Naive thymus-derived CD8-positive, alpha-beta T cell (primary cell): Measurements from ENCODE around the gene WIPF1. TPM values are rescaled to one million over a fixed set of nuclear protein-coding genes. Genes with fewer than 3 reads are reported as not detected.

ENCODE experiments used
- ATAC-seq, 2 donors: fragments of 150-1000 bp; cut with Tn5 transposase in 1 of 2; sonication (Bioruptor Pico), chemical (Tn5 transposase) in 1 of 2; 1 replicate in 1 of 2; 2 replicates in 1 of 2; pipeline ENCODE4 v1.10.0; 2021; ENCODE audit warnings: mild to moderate bottlenecking in 2 of 2, moderate library complexity in 2 of 2
- POLR2A ChIA-PET: fragments of 350-600 bp; sonication (Branson Sonifier 250); formaldehyde crosslinking; loops from one replicate; lab custom pipeline; 2021; ENCODE audit warnings: antibody characterized with exemption; lab: Charles Lee
- DNase-seq, 10 donors: peaks; one replicate each; pipeline versions ENCODE4 v3.0.0 to v3.0.0-alpha.2; 2020 to 2022
- H3K27ac Mint-ChIP-seq, 10 donors: one replicate each; pipeline ENCODE4 v1.8.0; 2020 to 2022; ENCODE audit warnings: mild to moderate bottlenecking in 10 of 10, mixed read lengths in 10 of 10, moderate library complexity in 4 of 10, inconsistent platforms in 1 of 10
- H3K27me3 Mint-ChIP-seq, 5 donors: one replicate each; pipeline ENCODE4 v1.8.0; 2021 to 2022; ENCODE audit warnings: mixed read lengths in 5 of 5
- H3K36me3 Mint-ChIP-seq, 3 donors: one replicate each; pipeline ENCODE4 v1.8.0; 2020 to 2022; ENCODE audit warnings: mixed read lengths in 3 of 3, mild to moderate bottlenecking in 2 of 3, inconsistent platforms in 1 of 3
- H3K4me1 Mint-ChIP-seq, 4 donors: one replicate each; pipeline ENCODE4 v1.8.0; 2021 to 2022; ENCODE audit warnings: mixed read lengths in 4 of 4
- H3K4me3 Mint-ChIP-seq, 10 donors: one replicate each; pipeline ENCODE4 v1.8.0; 2020 to 2022; ENCODE audit warnings: mild to moderate bottlenecking in 10 of 10, mixed read lengths in 10 of 10, moderate library complexity in 6 of 10, inconsistent platforms in 1 of 10
- H3K9me3 Mint-ChIP-seq, 9 donors: one replicate each; pipeline ENCODE4 v1.8.0; 2020 to 2022; ENCODE audit warnings: mixed read lengths in 9 of 9, mild to moderate bottlenecking in 3 of 9, inconsistent platforms in 1 of 9, moderate library complexity in 1 of 9
- polyA plus RNA-seq, 3 donors: library from polyadenylated mRNA; unstranded; fragments of 300-500 nt; fragmentation: Illumina TruSeq; gene quantifications; one replicate each; pipeline ENCODE4 v1.2.3, GENCODE V29; 2021
- total RNA-seq, 8 experiments: library from RNA in 2 of 8; stranded (reverse) in 2 of 8; gene quantifications; one replicate each; pipeline ENCODE4 v1.2.3 and lab custom pipeline; 2021 to 2026

WIPF1 gene
- total and polyA plus RNA-seq, 5 experiments from 2014 or later, result 97.5 to 419 (median 116) TPM

- Mint-ChIP-seq H3K4me3 (peak overlapping the region; percentile 23 to 72 (median 64)), H3K27ac (peak overlapping the region in 9 of 10 donors; percentile 70 to 90 (median 82)), H3K27me3 (no peaks in the 10 kb centered on the region), H3K4me1 (peaks cover 37 to 87% (median 72%) of the 10 kb centered on the region in 4 donors), H3K36me3 (peaks cover 4 to 54% (median 7%) of the 10 kb centered on the region in 3 donors), H3K9me3 (no peaks in the 10 kb centered on the region)
- POLR2A ChIA-PET, result interaction anchor here (0.5 to 2.0 kb wide), 4 partner anchors 10 to 148 kb away, joined by 3 to 5 read pairs (median 4); no protein-coding TSS in a partner anchor
- no peak for DNase-seq
- peak in 1 of 2 donors; percentile 16 for ATAC-seq
Observed at GRCh38 chr2:174618179-174618578, 20.6 kb upstream of the WIPF1 start.

- H3K27me3 Mint-ChIP-seq, result no peaks in the 10 kb centered on the region
- H3K36me3 Mint-ChIP-seq, result peaks cover 4 to 56% (median 7%) of the 10 kb centered on the region in 3 donors
- ATAC-seq (no peak), DNase-seq (no peak)
- H3K9me3 Mint-ChIP-seq, result no peaks in the 10 kb centered on the region
- H3K4me3 Mint-ChIP-seq, result peak overlapping the region; percentile 23 to 72 (median 64)
- H3K4me1 Mint-ChIP-seq, result peaks cover 37 to 89% (median 75%) of the 10 kb centered on the region in 4 donors
- peak overlapping the region; percentile 70 to 90 (median 82) for H3K27ac Mint-ChIP-seq
- POLR2A ChIA-PET, result interaction anchor here (2.0 kb wide), 1 partner anchor 11 kb away, joined by 5 read pairs; no protein-coding TSS in a partner anchor
Observed at GRCh38 chr2:174617718-174618117, 20.1 kb upstream of the WIPF1 start.

GRCh38 chr2:174617120-174617519 is 19.5 kb upstream of the WIPF1 start:
- DNase-seq (no peak), ATAC-seq (no peak)
- Mint-ChIP-seq H3K27ac (peak overlapping the region; percentile 18 to 90 (median 81)), H3K4me3 (peak overlapping the region in 9 of 10 donors; percentile 18 to 72 (median 65)), H3K36me3 (peaks cover 4 to 55% (median 7%) of the 10 kb centered on the region in 3 donors), H3K4me1 (peaks cover 35 to 88% (median 79%) of the 10 kb centered on the region in 4 donors), H3K27me3 (no peaks in the 10 kb centered on the region), H3K9me3 (no peaks in the 10 kb centered on the region)
- POLR2A ChIA-PET, result interaction anchor here (0.6 to 2.6 kb wide), 3 partner anchors 23 to 157 kb away, joined by 5 to 18 read pairs (median 7); no protein-coding TSS in a partner anchor

GRCh38 chr2:174615871-174616436 is 18.4 kb upstream of the WIPF1 start:
- Mint-ChIP-seq H3K4me3 (peak overlapping the region in 9 of 10 donors; percentile 24 to 62 (median 38)), H3K4me1 (peaks cover 37 to 93% (median 86%) of the 10 kb centered on the region in 4 donors), H3K27me3 (no peaks in the 10 kb centered on the region), H3K9me3 (no peaks in the 10 kb centered on the region), H3K27ac (peak overlapping the region; percentile 35 to 87 (median 74)), H3K36me3 (peaks cover 4 to 60% (median 4%) of the 10 kb centered on the region in 3 donors)
- ATAC-seq (peak; percentile 77 to 84), DNase-seq (no peak)
- POLR2A ChIA-PET, result interaction anchor here (0.7 to 2.6 kb wide), 8 partner anchors 10 to 72 kb away, joined by 3 to 18 read pairs (median 4); no protein-coding TSS in a partner anchor

GRCh38 chr2:174614261-174614660 is 16.7 kb upstream of the WIPF1 start:
- no peak for ATAC-seq
- Mint-ChIP-seq H3K27me3 (no peaks in the 10 kb centered on the region), H3K36me3 (peaks cover 0 to 62% (median 2%) of the 10 kb centered on the region in 3 donors), H3K4me3 (no peak overlapping the region), H3K27ac (peak overlapping the region in 9 of 10 donors; percentile 36 to 93 (median 75)), H3K9me3 (no peaks in the 10 kb centered on the region), H3K4me1 (peaks cover 37 to 95% (median 91%) of the 10 kb centered on the region in 4 donors)
- POLR2A ChIA-PET, result no interaction called here
- DNase-seq, result no peak

GRCh38 chr2:174613531-174613930 is 15.9 kb upstream of the WIPF1 start:
- POLR2A ChIA-PET, result no interaction called here
- no peaks in the 10 kb centered on the region for H3K27me3 Mint-ChIP-seq
- DNase-seq (no peak), ATAC-seq (no peak)
- H3K27ac Mint-ChIP-seq, result peak overlapping the region; percentile 12 to 93 (median 79)
- H3K4me3 Mint-ChIP-seq, result peak overlapping the region in 1 of 10 donors; percentile 29
- H3K4me1 Mint-ChIP-seq, result peaks cover 33 to 96% (median 93%) of the 10 kb centered on the region in 4 donors
- H3K36me3 Mint-ChIP-seq, result peaks cover 0 to 64% (median 2%) of the 10 kb centered on the region in 3 donors
- H3K9me3 Mint-ChIP-seq, result no peaks in the 10 kb centered on the region

GRCh38 chr2:174612970-174613369 is 15.4 kb upstream of the WIPF1 start:
- Mint-ChIP-seq H3K27me3 (no peaks in the 10 kb centered on the region), H3K4me1 (peaks cover 32 to 96% (median 93%) of the 10 kb centered on the region in 4 donors), H3K36me3 (peaks cover 0 to 62% (median 2%) of the 10 kb centered on the region in 3 donors), H3K9me3 (no peaks in the 10 kb centered on the region), H3K4me3 (no peak overlapping the region), H3K27ac (peak overlapping the region in 7 of 10 donors; percentile 27 to 93 (median 78))
- no peak for ATAC-seq
- POLR2A ChIA-PET, result interaction anchor here (1.4 kb wide), 1 partner anchor 16 kb away, joined by 4 read pairs; the partner anchor contains the start of gene WIPF1
- no peak for DNase-seq

- Mint-ChIP-seq H3K4me1 (peaks cover 33 to 95% (median 90%) of the 10 kb centered on the region in 4 donors), H3K4me3 (peak overlapping the region in 1 of 10 donors; percentile 24), H3K9me3 (no peaks in the 10 kb centered on the region), H3K27me3 (no peaks in the 10 kb centered on the region), H3K27ac (peak overlapping the region in 9 of 10 donors; percentile 70 to 93 (median 91)), H3K36me3 (peaks cover 0 to 58% (median 0%) of the 10 kb centered on the region in 3 donors)
- DNase-seq (no peak), ATAC-seq (no peak)
- POLR2A ChIA-PET, result interaction anchor here (1.4 kb wide), 1 partner anchor 14 kb away, joined by 4 read pairs; the partner anchor contains the start of gene WIPF1
Observed at GRCh38 chr2:174611854-174612253, 14.2 kb upstream of the WIPF1 start.

GRCh38 chr2:174611006-174611405 is 13.4 kb upstream of the WIPF1 start:
- ATAC-seq (no peak), DNase-seq (no peak)
- Mint-ChIP-seq H3K27ac (peak overlapping the region; percentile 70 to 93 (median 91)), H3K4me3 (peak overlapping the region in 8 of 10 donors; percentile 25 to 65 (median 36)), H3K9me3 (no peaks in the 10 kb centered on the region), H3K36me3 (peaks cover 0 to 58% (median 0%) of the 10 kb centered on the region in 3 donors), H3K27me3 (no peaks in the 10 kb centered on the region), H3K4me1 (peaks cover 35 to 96% (median 91%) of the 10 kb centered on the region in 4 donors)
- POLR2A ChIA-PET, result interaction anchor here (1.1 to 2.0 kb wide), 3 partner anchors 12 to 66 kb away, joined by 5 to 8 read pairs (median 8); partner anchors contain the start of gene WIPF1

- no peak for DNase-seq
- peaks cover 0 to 55% (median 0%) of the 10 kb centered on the region in 3 donors for H3K36me3 Mint-ChIP-seq
- POLR2A ChIA-PET, result interaction anchor here (0.5 to 2.0 kb wide), 4 partner anchors 12 to 304 kb away, joined by 3 to 8 read pairs (median 6); partner anchors contain the start of gene WIPF1
- peak overlapping the region; percentile 70 to 93 (median 91) for H3K27ac Mint-ChIP-seq
- no peaks in the 10 kb centered on the region for H3K9me3 Mint-ChIP-seq
- ATAC-seq, result no peak
- H3K4me3 Mint-ChIP-seq, result peak overlapping the region in 7 of 10 donors; percentile 0 to 65 (median 32)
- no peaks in the 10 kb centered on the region for H3K27me3 Mint-ChIP-seq
- H3K4me1 Mint-ChIP-seq, result peaks cover 35 to 96% (median 90%) of the 10 kb centered on the region in 4 donors
Observed at GRCh38 chr2:174610243-174610995, 12.8 kb upstream of the WIPF1 start.

GRCh38 chr2:174609261-174609660 is 11.7 kb upstream of the WIPF1 start:
- POLR2A ChIA-PET, result interaction anchor here (0.7 to 1.3 kb wide), 3 partner anchors 16 to 74 kb away, joined by 3 to 4 read pairs (median 4); no protein-coding TSS in a partner anchor
- peaks cover 0 to 53% (median 0%) of the 10 kb centered on the region in 3 donors for H3K36me3 Mint-ChIP-seq
- no peaks in the 10 kb centered on the region for H3K27me3 Mint-ChIP-seq
- ATAC-seq (no peak), DNase-seq (no peak)
- H3K4me1 Mint-ChIP-seq, result peaks cover 33 to 95% (median 89%) of the 10 kb centered on the region in 4 donors
- no peaks in the 10 kb centered on the region for H3K9me3 Mint-ChIP-seq
- H3K27ac Mint-ChIP-seq, result peak overlapping the region; percentile 84 to 95 (median 91)
- H3K4me3 Mint-ChIP-seq, result no peak overlapping the region

- Mint-ChIP-seq H3K36me3 (peaks cover 0 to 49% (median 0%) of the 10 kb centered on the region in 3 donors), H3K27ac (peak overlapping the region; percentile 83 to 95 (median 91)), H3K4me3 (peak overlapping the region in 3 of 10 donors; percentile 2 to 33 (median 8)), H3K27me3 (no peaks in the 10 kb centered on the region), H3K9me3 (no peaks in the 10 kb centered on the region), H3K4me1 (peaks cover 29 to 94% (median 85%) of the 10 kb centered on the region in 4 donors)
- no peak for DNase-seq
- peak; percentile 20 to 26 for ATAC-seq
- POLR2A ChIA-PET, result interaction anchor here (0.6 to 1.3 kb wide), 6 partner anchors 16 to 119 kb away, joined by 3 to 4 read pairs (median 3); no protein-coding TSS in a partner anchor
Observed at GRCh38 chr2:174608866-174609214, 11.2 kb upstream of the WIPF1 start.
